Ramos (cell line): Measurements from ENCODE around the gene OR11H1.
"Not testable (repeated sequence)": the region's sequence is repeated elsewhere in the genome, so short reads cannot be mapped to it uniquely, and the experiment has no call there.

Source experiments
- in situ Hi-C: fragments of 300-500 bp; cut with MboI; formaldehyde crosslinking; loops from one replicate; pipeline ENCODE4 v1.14.3; 2022; ENCODE audit warnings: low sequenced_read_pairs; ENCODE audit not compliant: unreplicated experiment

Gene OR11H1, protein sequence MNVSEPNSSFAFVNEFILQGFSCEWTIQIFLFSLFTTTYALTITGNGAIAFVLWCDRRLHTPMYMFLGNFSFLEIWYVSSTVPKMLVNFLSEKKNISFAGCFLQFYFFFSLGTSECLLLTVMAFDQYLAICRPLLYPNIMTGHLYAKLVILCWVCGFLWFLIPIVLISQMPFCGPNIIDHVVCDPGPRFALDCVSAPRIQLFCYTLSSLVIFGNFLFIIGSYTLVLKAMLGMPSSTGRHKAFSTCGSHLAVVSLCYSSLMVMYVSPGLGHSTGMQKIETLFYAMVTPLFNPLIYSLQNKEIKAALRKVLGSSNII

DNA sequence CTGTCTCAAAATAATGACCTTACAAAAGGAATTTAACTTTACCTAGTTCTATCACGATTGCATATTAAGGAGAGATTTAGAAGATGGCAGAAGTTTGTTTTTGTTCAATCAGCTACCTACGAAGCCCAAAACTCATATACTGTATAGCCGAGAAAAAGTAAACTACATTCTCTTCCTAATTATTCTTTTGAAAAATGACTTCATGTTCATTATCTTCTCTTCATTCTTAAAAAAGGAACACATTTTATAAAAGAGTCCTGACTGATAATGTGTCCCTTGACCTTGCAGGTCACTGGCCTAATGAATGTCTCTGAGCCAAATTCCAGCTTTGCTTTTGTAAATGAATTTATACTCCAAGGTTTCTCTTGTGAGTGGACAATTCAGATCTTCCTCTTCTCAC lies at the start of gene OR11H1:
Gene OR11H1, plus strand, starts transcription at position 301 of the 400 bp plus-strand sequence. Its CDS starts 0 bp downstream, at position 301.
- in situ Hi-C loops: not testable (repeated sequence)

DNA sequence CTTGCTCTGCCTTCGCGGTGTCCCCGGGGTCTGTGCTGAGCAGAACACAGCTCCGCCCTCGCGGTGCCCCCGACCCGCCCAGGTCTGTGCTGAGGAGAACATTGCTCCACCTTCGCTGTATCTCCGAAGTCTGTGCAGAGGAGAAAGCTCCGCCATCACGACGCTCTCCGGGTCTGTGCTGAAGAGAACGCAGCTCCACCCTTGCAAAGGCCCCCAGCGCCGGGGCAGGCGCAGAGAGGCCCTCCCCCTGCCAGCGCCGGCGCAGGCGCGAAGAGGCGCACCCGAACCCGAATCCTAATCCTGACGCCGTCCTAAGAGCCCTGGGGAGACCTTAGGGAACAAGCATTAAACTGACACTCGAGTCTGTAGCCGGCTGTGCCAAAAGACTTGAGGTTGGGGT lies 18.0 kb upstream of the OR11H1 start:
- in situ Hi-C loops: not testable (repeated sequence)

DNA sequence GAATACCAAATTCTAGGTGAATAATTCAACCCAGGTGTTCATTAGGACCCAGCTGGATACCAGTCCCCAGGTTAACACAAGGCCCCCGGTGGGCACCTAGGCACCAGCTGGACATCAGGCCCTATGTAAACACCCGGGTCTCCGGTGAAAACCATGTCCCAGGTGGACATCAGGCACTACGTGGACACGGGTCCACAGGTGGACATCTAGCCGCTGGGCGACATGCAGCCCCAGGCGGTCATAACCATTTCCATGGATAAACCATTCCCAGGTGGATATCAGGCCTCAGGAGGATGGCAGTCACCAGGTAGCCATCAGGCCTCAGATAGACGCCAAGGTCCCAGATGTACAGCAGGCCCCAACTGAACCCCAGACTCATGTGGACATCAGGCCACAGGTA lies 12.1 kb upstream of the OR11H1 start:
- in situ Hi-C loops: not testable (repeated sequence)

DNA sequence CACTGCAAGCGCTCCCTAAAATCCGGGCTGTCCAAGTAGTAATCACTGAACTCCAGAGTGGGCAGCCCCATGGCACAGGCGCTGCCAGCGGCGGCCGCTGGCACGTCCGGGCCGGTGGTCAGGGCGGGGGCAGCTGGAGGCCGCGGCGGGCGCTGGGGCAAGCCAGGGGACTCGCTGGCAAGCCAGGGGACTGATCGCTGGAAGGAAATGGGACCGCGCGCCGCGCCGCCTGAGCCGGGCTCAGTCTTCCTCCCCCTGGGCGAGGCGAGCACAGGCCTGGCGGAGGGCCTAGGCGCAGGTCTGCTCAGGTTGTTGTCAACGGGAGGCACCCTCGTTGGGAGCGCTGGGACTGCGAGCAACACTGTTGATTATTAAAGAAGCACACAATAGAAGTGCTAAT lies 25.8 kb downstream of the OR11H1 start:
- in situ Hi-C loops: not testable (repeated sequence)

DNA sequence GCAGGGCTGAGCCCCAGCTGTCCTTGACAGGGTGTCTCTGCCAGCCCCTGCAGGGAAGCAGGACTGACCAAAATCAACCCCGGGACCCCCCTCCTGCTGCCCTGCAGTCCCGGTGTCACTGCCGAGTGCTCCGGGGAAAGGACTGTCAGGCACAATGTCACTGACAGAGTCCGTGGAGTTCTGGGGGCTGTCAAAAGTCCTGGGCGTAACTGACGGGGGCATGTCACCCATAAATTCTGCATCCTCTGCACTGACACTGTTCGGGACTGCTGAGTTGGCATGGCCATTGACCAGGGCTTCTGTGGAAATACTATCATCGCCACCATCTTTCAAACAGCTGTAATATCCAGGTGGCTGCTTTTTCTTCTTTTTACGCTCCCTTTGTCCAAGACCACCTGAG lies 35.5 kb downstream of the OR11H1 start:
- in situ Hi-C loops: not testable (repeated sequence)

DNA sequence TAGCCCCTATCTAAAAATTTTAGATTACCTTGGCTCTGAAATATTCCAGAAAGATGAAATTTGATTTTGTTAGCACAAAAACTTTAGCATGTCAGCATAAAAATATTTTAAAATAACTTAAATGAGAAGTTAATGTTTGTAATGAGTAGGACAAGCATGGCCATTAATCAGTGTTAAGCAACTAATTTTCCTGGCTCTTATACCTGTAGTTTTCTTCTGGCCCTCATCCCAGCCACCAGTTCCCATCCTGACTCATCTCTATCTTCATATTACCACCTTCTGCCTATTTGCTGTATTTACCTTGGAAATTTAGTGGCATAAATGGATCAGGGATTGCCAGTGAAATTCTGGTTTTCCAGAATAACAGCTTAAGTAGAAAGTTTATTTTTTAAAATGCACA lies 37.1 kb downstream of the OR11H1 start:
- in situ Hi-C loops: not testable (repeated sequence)
